Inferior parietal cortex (tissue), 1 donor: ENCODE measurements around the gene LAMTOR1.

ENCODE experiments used
- DNase-seq: peaks from one replicate; pipeline ENCODE4 v3.0.0-alpha.2; 2016; ENCODE audit errors: extremely low spot score

The LAMTOR1 gene

DNA sequence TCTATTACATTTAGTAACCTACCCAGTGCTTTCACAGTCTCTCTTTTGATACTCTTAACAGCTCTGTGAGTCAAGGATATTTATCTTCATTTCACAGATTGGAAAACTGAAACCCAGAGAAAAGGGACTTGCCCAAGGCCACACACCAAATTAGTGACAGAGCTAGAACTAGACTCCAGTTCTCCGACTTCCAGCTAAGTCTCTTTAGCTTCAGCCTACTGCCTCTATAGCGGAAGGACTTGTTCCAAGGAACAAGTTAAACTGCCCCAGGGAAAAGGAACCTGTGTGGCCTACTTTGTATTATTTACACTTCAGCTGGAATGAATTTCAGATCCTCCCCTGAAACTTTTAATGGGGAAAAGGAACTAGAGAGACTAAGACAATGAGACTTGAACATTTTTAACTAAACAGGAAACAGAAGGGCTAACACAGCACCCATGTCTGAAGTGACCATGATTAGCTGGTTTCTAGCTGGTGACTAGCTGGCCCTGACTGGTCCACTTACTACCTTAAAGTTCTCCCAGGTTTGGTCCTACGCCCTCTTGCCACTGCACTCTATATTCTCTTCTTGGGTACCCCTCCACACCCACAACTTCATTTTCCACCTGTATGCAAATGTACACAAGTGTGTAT is 21.2 kb downstream of the LAMTOR1 start:
- DNase-seq, result no peak

DNA sequence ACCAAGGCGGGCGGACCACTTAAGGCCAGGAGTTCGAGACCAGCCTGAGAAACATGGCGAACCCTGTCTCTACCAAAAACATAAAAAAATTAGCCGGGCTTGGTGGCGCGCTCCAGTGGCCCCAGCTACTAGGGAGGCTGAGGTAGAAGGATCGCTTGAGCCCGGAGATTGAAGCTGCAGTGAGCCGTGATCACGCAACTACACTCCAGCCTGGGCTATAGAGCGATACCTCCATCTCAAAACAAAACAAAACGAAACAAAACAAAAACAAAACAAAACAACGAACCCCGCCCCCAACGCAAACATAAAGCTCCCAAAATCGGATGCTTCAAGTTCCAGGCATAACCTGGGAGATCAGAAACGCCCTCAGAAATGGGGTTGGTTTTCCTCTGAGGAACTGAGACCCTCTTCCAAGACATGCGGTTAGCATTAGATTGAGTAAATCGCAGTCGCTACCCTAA is 21.9 kb downstream of the LAMTOR1 start:
- DNase-seq, result no peak

DNA sequence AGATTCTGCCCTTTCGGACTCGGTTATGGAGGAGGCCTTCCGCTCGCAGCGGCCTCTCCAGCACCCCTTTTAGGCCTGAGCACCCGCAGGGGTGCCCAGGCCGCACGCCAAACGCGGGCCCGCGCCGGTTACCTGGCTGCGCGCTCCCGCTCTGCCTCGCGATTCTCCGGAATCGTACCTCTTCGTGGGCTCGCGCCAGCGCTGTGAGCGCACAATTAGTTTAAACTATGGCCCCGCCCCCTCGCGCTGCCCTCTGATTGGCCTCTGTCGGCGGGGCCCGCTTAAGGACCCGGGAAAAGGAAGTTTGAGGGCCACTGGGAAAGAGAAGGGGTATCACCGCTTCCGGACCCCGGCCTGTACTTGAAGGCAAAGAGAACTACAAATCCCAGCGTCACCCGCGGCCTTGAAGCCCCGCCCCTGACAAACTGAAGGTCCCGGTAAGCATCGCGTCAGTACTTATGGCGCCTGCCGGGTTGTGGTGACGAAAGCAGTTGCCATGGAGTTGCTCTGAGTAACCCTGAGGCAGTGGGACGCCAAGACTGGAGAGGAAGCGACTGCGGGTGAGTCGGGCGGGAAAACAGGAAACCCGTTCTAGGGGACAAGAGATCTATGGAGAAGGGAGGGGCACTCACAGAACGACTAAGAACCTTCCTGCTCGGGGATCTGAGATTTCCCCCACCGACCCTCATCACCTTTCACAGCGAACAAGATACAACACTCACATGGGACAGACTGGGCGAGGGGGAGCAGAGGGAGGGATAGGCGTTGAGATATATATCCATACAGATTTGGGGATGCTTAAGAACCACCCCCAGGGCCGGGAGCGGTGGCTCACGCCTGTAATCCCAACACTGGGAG is 22.5 kb downstream of the LAMTOR1 start, which contains the start of the genes LRRC51 and NUMA1:
TSS of gene LRRC51 (plus strand) at position 525 of the 858 bp plus-strand sequence. CDS start 8,234 bp downstream, outside the sequence.
TSS of gene NUMA1 (minus strand) at position 217 of the 858 bp plus-strand sequence. CDS start 44,599 bp downstream, outside the sequence.
- peak; percentile 99 for DNase-seq

DNA sequence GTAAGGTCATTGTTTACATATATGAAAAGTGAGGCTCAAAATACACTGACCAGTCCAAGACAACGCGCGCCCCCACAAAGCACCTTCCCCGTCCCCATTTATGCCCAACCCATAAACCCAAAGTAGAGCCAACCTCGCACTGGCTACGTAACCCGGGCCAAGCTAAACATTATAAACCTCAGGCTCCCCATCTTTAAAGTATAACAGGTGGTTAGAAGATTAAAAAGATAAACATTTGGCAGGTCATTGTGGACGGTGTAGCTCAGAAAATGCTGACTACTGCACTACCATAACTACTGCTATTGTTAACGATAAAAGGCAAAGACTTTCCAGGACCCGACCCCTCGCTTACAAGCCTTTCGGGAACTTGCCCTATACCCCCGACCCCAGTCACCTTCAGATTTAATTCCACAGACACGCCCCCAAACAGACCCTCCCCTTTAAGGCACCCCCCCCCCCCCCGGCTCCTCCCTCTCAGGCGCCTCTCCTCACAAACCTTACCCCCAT is 23.2 kb downstream of the LAMTOR1 start:
- DNase-seq, result no peak

DNA sequence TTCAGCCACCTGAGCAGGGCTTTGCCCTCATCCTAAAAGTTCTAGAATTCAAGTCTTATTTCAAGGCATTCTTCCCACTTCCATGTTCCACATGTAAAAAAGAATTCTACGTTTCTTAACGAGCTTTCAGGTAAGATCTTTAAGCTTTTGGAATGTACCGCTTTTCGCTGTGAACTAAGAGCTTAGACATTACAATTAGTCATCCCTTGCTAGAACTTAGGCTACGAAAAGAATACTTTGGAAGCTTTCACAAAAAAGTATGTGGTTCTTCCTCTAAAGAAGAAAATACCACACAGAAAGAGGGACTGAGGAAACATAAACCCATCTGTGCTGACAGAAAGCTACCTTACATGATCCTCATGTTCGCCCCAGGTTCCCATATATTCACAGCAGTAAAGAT is 24.6 kb downstream of the LAMTOR1 start:
- DNase-seq, result peak; percentile 19

DNA sequence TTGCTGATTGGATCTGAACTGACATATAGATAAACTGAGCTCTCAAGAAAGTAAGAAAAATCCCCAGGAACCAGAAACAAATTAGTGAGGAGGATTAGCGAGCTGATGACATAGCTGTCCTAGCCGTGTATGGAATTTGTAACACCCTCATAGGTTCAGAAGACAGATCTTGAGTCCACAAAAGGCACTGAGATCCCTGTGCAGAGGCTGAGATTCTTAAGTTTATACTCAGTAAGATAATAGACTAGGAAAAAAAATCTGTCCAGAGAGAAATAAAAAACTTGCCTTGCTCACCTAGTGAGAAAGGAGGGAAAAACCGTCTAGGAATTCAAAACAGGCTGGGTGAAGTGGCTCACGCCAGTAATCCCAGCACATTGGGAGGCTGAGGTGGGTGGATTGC is 27.3 kb downstream of the LAMTOR1 start:
- DNase-seq, result no peak

DNA sequence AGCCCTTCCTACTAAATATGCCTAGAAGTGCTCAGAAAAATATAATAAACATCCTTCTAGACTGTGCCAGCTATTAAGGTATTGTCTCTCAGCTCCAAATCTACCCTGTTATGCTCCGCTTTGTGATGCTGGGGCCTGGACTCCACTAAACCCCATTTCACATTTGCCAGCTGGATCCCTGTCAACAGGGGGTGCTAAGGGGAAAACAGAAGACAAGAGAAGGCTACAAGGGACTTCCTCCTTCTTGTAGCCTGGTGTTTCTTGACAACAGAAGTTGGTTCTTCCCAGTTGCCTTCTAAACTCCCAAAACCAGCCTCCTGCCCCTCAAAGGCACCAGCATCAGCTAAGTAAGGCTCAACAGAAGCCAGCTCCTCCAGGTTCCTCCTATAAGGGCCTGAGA is 28.0 kb downstream of the LAMTOR1 start:
- DNase-seq, result no peak

DNA sequence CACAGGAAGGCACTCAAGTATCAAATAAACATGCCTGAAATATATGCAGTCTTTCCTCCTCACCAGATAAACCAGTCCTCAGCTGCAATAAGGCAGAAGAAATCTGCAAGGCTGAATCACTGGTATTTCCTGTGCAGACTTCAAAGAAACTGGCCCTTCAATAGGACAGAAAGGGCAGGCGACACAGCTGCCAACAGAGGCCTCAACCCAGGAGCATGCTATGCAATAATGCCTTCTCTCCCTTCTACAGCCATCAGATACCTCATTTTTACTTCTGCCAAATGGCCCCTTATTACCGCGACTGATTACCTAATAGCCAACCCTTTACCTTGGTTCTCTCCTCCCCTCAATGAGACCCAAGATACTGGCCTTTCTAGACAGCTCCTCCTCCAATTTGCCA is 30.7 kb downstream of the LAMTOR1 start:
- DNase-seq, result no peak

DNA sequence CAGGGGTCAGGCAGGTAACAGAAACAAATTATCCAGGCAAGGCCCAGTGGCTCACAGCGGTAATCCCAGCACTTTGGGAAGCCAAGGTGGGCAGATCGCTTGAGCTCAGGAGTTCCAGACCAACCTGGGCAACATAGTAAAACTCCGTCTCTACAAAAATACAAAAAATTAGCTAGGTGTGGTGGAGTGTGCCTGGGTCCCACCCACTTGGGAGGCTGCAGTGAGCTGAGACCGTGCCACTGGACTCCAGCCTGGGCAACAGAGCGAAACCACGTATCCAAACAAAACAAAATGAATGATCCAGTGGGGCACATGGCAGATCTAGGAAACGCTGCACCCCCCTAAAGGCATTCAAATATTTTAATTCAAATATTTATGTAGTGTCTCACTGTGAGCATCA is 32.6 kb downstream of the LAMTOR1 start:
- DNase-seq, result no peak

DNA sequence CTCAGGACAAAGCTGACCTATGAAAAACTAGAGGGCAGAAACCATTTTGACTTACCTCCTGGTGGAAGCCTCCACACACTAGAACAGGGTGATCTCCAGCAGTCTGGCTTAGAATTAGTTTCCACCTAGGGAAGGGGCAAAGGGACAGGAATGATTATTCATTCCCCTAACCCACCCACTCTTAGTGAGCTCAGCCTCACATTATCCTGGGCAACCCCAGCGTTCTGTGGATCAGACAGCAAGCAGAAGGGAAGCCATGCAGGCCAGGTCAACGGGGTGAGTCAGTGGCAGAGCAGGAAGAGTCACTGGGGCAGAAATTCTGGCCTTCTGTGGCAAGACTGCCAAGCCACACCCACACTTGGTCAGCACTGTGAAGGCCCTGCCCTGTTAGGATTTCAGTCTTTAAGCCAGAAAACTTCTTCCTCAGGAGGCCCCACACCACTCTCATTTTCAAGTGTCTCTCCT is 33.3 kb downstream of the LAMTOR1 start:
- DNase-seq, result no peak

DNA sequence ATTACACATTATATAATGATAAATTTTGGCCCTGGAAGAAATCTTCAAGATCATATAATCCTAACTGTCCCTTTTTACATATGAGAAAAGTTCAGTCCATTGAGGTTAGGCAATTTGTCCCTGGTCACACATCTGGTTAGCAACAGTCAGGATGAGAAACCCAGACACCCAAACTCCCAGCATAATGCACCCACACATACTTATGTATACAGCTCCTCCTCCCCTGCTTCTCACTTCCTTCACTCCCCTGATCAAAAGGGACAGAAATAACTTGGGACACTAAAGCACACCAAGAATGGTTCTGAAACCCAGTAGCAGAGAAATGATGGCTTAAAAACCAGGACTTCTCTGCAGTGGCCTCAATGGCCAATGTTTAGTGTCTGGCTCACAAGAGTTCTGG is 33.9 kb downstream of the LAMTOR1 start:
- no peak for DNase-seq

DNA sequence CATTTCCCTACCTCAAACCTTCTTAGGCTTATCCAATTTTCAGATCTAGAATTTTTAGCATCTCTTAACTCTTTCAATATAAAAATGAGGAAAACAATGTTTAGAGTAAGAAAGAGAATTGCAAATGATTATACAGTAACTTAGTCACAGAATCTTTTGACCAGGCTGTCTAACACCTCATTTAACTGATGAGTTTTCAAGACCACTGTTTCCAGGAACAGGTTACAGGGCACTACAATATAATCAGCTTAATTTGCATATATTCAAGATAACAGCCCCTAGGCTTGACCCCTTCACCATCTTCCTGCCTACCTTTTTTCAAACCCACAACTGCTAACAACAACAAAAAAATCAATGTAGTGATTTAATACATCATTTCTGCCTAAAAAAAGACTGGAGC is 35.4 kb downstream of the LAMTOR1 start:
- DNase-seq, result no peak

DNA sequence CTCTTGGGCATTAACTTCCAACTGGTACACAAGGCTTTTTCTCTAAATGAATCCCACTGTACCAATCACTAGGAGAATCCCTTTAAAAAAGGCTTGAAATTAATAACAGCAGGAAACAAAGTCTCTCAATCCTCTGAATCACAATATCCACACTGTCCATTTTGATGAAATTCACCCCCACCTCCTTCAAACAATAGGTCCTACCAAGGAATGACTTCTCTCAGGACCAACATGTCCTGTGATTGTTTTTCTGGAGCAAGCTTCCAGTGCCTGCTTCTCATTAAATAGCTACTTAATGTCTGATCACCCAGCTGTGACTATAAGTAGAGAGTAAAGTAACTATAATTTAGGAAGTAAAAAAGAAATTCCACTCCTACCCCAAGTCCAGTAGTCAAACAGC is 35.8 kb downstream of the LAMTOR1 start:
- DNase-seq, result no peak

DNA sequence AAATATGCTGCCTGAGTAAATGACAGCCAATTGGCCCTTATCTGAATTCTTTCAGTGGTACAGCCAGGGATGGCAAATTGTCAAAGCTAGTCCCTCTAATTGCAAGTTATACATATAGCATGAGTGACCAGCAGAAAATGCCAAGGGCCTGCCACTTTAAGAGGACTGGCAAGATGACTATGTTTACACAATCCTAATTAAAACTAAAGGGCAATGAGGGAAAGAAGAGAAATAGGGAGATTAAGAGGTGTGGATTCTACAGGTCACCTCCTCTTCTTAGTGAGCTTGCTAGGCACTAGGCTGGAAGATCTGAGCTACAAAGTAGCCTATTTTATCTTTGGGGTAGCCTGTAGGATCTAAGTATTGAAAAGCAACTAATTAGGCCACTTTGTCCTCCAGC is 36.2 kb downstream of the LAMTOR1 start:
- no peak for DNase-seq

DNA sequence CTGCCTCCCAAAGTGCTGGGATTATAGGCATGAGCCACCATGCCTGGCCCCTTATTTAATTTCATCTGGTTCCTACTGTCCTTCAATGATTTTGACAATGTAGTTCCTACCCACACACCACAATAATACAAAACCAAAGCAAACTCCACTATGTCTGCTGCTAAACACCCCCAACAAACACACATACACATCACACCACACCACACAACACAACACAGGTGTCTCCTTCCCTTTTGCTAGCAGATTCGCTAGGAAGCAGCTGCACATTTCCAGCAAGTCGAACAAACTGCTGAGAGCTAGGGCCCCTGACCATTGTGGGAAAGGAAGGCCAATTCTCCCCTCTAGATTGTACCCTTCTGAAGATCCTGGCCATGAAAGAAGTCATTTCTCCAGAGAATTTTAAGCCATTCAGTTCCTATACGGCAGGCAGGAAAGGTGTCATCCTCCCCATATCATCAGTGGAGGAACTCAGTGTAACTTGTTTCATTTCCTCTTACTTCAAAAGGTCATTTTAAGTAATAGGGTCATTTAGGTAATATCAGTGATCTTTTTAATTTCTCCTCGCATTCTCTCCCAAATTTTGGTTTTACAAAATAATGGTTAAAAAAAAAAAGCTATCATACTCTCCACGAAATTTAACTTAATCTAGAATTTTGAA is 41.2 kb downstream of the LAMTOR1 start:
- DNase-seq, result no peak

DNA sequence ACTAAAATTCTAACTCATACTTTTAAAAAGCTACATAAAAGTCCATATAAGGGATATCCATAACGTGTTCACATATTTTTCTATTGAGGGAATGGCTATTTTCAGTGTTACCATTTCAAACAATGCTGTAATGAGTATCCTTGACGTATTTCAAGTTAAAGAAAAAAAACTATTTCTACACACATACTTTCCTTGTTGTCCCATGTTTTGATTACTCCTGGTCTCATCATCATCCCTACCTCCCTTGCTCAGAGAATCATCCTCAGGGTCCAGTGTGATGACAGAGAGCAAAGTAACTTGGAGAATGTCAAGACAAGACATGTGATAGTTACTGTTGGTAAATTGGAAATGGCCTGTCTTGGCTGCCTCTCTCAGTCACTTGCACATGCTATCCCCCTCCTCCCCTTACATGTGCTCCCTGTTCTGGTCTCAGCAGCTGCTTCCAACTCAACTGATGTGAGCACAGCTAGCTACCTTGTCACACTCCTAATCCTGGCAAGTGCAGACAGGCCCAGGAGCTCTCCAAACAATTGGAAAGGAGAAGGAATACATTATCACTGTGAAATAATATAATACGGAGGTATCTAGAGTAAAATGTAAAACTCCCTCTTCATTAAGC is 44.6 kb downstream of the LAMTOR1 start:
- no peak for DNase-seq

DNA sequence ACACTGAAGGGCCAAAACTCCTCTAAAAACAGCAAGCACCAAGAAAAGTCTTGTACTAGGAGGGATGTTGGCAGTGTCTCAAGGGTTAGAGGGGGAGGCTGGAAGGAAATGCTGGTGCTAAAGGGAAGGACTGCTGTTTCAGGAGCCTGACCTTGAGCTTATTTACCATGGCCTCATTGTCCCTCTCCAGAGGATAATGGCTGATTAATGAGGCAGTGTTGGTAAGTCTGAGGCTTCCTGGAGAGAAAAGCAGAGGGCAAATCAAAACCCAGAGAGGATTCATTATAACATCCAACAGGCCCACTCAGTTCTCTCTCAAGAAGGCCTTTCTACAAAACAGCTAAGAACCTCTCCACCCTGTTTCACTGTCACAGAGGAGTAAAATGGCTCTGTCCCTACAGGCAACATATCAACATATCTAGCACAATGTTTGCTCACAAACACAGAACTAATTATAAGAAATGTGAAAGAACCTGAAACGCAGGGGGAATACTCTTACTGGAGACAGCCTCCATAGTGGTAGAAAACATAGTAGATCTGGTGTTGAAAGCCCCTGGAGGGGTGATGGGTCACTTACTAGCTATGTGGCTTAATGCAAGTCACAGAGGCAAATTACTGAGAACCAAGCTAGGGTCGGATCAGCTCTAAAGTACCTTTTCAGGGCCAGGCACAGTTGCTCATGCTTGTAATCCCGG is 54.2 kb downstream of the LAMTOR1 start:
- DNase-seq, result no peak
